ENCODE measurements around the gene SERPINA10.
"Not testable (repeated sequence)": the region's sequence is repeated elsewhere in the genome, so short reads cannot be mapped to it uniquely, and the experiment has no call there.

The SERPINA10 gene

GRCh38 chr14:94282991-94283723 lies 9.9 kb downstream of the SERPINA10 start:
- no peak for DNase-seq

GRCh38 chr14:94278731-94279130 lies 14.3 kb downstream of the SERPINA10 start:
- DNase-seq, result no peak

GRCh38 chr14:94276898-94277561 lies 16.0 kb downstream of the SERPINA10 start:
- DNase-seq, result not testable (repeated sequence)

GRCh38 chr14:94269156-94269555 lies 23.9 kb downstream of the SERPINA10 start:
- DNase-seq, result no peak

GRCh38 chr14:94268582-94268981 lies 24.5 kb downstream of the SERPINA10 start:
- DNase-seq, result not testable (repeated sequence)

GRCh38 chr14:94267352-94267751 lies 25.7 kb downstream of the SERPINA10 start:
- no peak for DNase-seq

GRCh38 chr14:94264195-94264594 lies 28.9 kb downstream of the SERPINA10 start:
- DNase-seq, result not testable (repeated sequence)

- DNase-seq, result no peak
Measured at GRCh38 chr14:94244182-94244581, 48.9 kb downstream of the SERPINA10 start.

GRCh38 chr14:94239406-94239805 lies 53.7 kb downstream of the SERPINA10 start:
- DNase-seq, result no peak

- no peak for DNase-seq
Measured at GRCh38 chr14:94237983-94238382, 55.1 kb downstream of the SERPINA10 start.

GRCh38 chr14:94237046-94237445 lies 56.0 kb downstream of the SERPINA10 start:
- DNase-seq, result no peak
